Measurements from ENCODE around the gene IFT172. TPM values are rescaled to one million over a fixed set of nuclear protein-coding genes. Genes with fewer than 3 reads are reported as not detected.

Gene IFT172
- total RNA-seq, 2 donors from 2014 or later, result 30.1 to 31.3 TPM

DNA sequence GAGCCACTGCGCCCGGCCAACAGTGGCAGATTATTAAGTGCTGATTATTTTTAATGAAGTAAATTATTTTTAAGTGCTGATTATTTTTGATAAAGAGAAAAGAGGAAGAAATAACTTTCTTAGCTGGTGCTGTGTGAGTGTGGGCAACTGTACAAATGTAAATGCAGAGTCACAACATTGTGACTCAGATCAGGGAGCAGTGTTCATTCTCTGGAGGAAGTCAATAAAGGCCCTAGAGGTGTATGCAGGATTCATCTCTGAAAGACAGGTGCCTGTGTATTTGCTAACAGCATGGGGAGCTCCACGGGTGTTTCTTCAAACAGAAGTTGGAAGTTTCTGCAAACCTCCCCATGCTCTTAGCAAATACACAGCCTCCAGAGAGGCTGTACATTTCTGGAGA, 41.2 kb downstream of the IFT172 start:
- Histone ChIP-seq H3K36me3 (ENCODE audit: control insufficient read depth, insufficient read depth, low read length) (peaks cover 24% of the 10 kb centered on the region), H3K27ac (ENCODE audit: low read depth, low read length) (no peak overlapping the region), H3K9me3 (ENCODE audit: control insufficient read depth, low read length) (no peaks in the 10 kb centered on the region), H3K27me3 (ENCODE audit: control insufficient read depth, insufficient read depth, low read length, poor library complexity, severe bottlenecking) (no peaks in the 10 kb centered on the region), H3K9ac (ENCODE audit: extremely low read depth, low read length, poor library complexity, severe bottlenecking) (no peak overlapping the region), H3K4me1 (ENCODE audit: control insufficient read depth, insufficient read depth, low read length) (no peaks in the 10 kb centered on the region), H3K4me3 (ENCODE audit: low read length) (no peak overlapping the region)
- Mint-ChIP-seq H3K36me3 (ENCODE audit: low read depth) (peaks cover 57% of the 10 kb centered on the region), H3K27me3 (ENCODE audit: insufficient read depth) (no peaks in the 10 kb centered on the region), H3K9me3 (no peaks in the 10 kb centered on the region), H3K27ac (no peak overlapping the region), H3K4me1 (no peaks in the 10 kb centered on the region), H3K4me3 (no peak overlapping the region)
- 57 to 67% methylated on average over 3 of the region's 3 CpGs for WGBS, 2 experiments (ENCODE audit: insufficient coverage in 1 of 2, insufficient read length in 1 of 2)
- no peak for DNase-seq
- TF ChIP-seq, protein P1, sequence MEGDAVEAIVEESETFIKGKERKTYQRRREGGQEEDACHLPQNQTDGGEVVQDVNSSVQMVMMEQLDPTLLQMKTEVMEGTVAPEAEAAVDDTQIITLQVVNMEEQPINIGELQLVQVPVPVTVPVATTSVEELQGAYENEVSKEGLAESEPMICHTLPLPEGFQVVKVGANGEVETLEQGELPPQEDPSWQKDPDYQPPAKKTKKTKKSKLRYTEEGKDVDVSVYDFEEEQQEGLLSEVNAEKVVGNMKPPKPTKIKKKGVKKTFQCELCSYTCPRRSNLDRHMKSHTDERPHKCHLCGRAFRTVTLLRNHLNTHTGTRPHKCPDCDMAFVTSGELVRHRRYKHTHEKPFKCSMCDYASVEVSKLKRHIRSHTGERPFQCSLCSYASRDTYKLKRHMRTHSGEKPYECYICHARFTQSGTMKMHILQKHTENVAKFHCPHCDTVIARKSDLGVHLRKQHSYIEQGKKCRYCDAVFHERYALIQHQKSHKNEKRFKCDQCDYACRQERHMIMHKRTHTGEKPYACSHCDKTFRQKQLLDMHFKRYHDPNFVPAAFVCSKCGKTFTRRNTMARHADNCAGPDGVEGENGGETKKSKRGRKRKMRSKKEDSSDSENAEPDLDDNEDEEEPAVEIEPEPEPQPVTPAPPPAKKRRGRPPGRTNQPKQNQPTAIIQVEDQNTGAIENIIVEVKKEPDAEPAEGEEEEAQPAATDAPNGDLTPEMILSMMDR (conservative IDR thresholded peaks at IDR 0.05), result no peak

DNA sequence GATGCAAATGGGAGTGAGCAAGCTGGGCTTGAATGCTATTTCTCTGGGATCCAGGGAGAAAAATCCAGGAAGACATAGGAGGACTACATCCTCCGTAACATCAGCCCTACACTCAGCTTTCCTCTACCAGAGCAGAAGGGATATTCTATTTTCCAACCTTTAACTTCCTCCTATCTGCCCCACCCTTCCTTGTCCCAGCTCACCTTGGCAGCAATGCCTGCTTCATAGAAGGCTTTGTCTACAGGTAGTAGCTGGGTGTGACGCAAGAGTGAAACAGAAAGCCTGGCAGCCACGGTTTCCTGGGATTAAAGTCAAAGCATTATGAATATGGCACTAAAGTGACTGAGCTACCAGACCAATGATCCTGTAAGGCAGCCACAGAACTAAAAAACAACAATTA, 43.5 kb downstream of the IFT172 start:
- peaks cover 12% of the 10 kb centered on the region for H3K4me1 Mint-ChIP-seq
- peaks cover 61% of the 10 kb centered on the region for H3K36me3 Mint-ChIP-seq (ENCODE audit: low read depth)
- no peak overlapping the region for H3K9ac ChIP-seq (ENCODE audit: extremely low read depth, low read length, poor library complexity, severe bottlenecking)
- H3K4me1 ChIP-seq (ENCODE audit: control insufficient read depth, insufficient read depth, low read length), result no peaks in the 10 kb centered on the region
- H3K27ac ChIP-seq (ENCODE audit: low read depth, low read length), result no peak overlapping the region
- WGBS, 2 experiments (ENCODE audit: insufficient coverage in 1 of 2, insufficient read length in 1 of 2), result 95 to 100% methylated on average over 1 to 3 of the region's 3 CpGs
- H3K27me3 ChIP-seq (ENCODE audit: control insufficient read depth, insufficient read depth, low read length, poor library complexity, severe bottlenecking), result no peaks in the 10 kb centered on the region
- H3K9me3 Mint-ChIP-seq, result no peaks in the 10 kb centered on the region
- DNase-seq, result no peak
- H3K9me3 ChIP-seq (ENCODE audit: control insufficient read depth, low read length), result no peaks in the 10 kb centered on the region
- no peak overlapping the region for H3K4me3 Mint-ChIP-seq
- peaks cover 23% of the 10 kb centered on the region for H3K36me3 ChIP-seq (ENCODE audit: control insufficient read depth, insufficient read depth, low read length)
- H3K4me3 ChIP-seq (ENCODE audit: low read length), result no peak overlapping the region
- no peak overlapping the region for H3K27ac Mint-ChIP-seq
- TF ChIP-seq, protein P1 (conservative IDR thresholded peaks at IDR 0.05), result no peak
- H3K27me3 Mint-ChIP-seq (ENCODE audit: insufficient read depth), result no peaks in the 10 kb centered on the region

DNA sequence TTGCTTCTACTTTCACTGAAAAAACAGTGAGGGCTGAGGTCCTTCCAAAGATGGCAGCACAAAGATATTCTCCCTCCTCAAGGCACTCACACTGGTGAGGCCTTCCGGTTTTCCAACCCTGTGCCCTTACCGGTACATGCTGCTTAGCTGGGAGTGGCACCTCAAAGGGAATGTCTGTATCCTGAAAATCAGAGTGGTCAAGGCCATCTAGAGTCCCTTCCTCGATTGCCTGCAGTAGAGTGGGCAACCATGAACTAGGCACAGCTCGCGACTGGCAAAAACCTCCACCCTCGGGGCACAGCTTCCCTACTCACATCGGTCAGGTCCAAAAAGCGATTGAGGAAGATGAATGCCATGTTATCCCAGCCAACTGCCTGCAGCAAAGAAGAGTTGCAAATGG, 43.9 kb downstream of the IFT172 start:
- Mint-ChIP-seq H3K27ac (no peak overlapping the region), H3K9me3 (no peaks in the 10 kb centered on the region)
- 85 to 94% methylated on average over 7 to 8 of the region's 8 CpGs for WGBS, 2 experiments (ENCODE audit: insufficient coverage in 1 of 2, insufficient read length in 1 of 2)

More for the DNA sequence above, 43.9 kb downstream of the IFT172 start:
- Histone ChIP-seq H3K4me1 (ENCODE audit: control insufficient read depth, insufficient read depth, low read length) (peaks cover 3% of the 10 kb centered on the region), H3K27me3 (ENCODE audit: control insufficient read depth, insufficient read depth, low read length, poor library complexity, severe bottlenecking) (no peaks in the 10 kb centered on the region), H3K9me3 (ENCODE audit: control insufficient read depth, low read length) (no peaks in the 10 kb centered on the region), H3K27ac (ENCODE audit: low read depth, low read length) (no peak overlapping the region), H3K9ac (ENCODE audit: extremely low read depth, low read length, poor library complexity, severe bottlenecking) (no peak overlapping the region), H3K4me3 (ENCODE audit: low read length) (no peak overlapping the region), H3K36me3 (ENCODE audit: control insufficient read depth, insufficient read depth, low read length) (peaks cover 28% of the 10 kb centered on the region)
- Mint-ChIP-seq H3K36me3 (ENCODE audit: low read depth) (peaks cover 64% of the 10 kb centered on the region), H3K27me3 (ENCODE audit: insufficient read depth) (no peaks in the 10 kb centered on the region), H3K4me3 (no peak overlapping the region), H3K4me1 (peaks cover 12% of the 10 kb centered on the region)
- no peak for DNase-seq
- TF ChIP-seq, protein P1 (conservative IDR thresholded peaks at IDR 0.05), result no peak
